ENCODE results near the gene ITGB7. TPM values are rescaled to one million over a fixed set of nuclear protein-coding genes. Genes with fewer than 3 reads are reported as not detected.

The ITGB7 gene
- total and polyA plus RNA-seq, 10 donors: 23.9 to 75.5 (median 55.8) TPM

DNA sequence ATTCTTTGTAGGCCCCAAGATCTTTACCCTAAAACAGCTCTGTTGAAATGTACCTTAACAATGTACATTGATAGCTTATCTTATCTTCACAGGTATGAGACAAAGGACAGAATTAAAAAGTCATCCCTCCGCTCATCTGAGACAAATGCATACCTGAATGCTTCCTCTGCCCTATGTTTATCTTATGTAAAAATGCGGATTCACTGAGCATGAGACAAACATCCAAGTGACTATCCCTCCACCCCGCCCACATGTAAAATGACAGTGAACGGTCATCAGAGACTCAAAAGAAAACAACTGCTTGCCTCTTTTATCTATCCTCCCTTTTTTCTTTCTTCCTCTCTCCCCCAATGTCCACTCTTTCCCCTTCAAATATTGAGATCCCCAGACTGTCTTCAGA lies 63.7 kb downstream of the ITGB7 start:
- no peak for DNase-seq
- Histone ChIP-seq H3K36me3 (no peaks in the 10 kb centered on the region), H3K27me3 (replicated peaks in 1 of 7) (no peaks in the 10 kb centered on the region), H3K9me3 (peaks cover 0 to 12% (median 4%) of the 10 kb centered on the region in 8 donors), H3K27ac (no peak overlapping the region), H3K4me1 (no peaks in the 10 kb centered on the region), H3K4me3 (no peak overlapping the region)
- intact Hi-C loops (cut with DNase I; ENCODE audit: low total_unique reads): no loop called here
- 90 to 99% (median 94%) methylated on average over 4 of the region's 4 CpGs for WGBS, 5 donors
- no peak for TF ChIP-seq POLR2AphosphoS5 (IDR thresholded peaks at IDR 0.05)
- TF ChIP-seq POLR2A (IDR thresholded peaks at IDR 0.05): no peak
- TF ChIP-seq, protein P1, sequence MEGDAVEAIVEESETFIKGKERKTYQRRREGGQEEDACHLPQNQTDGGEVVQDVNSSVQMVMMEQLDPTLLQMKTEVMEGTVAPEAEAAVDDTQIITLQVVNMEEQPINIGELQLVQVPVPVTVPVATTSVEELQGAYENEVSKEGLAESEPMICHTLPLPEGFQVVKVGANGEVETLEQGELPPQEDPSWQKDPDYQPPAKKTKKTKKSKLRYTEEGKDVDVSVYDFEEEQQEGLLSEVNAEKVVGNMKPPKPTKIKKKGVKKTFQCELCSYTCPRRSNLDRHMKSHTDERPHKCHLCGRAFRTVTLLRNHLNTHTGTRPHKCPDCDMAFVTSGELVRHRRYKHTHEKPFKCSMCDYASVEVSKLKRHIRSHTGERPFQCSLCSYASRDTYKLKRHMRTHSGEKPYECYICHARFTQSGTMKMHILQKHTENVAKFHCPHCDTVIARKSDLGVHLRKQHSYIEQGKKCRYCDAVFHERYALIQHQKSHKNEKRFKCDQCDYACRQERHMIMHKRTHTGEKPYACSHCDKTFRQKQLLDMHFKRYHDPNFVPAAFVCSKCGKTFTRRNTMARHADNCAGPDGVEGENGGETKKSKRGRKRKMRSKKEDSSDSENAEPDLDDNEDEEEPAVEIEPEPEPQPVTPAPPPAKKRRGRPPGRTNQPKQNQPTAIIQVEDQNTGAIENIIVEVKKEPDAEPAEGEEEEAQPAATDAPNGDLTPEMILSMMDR (IDR thresholded peaks at IDR 0.05 in 8 of 11, conservative IDR thresholded peaks at IDR 0.05 in 3 of 11): no peak

Small RNA genes within 50 kb of the gene (small RNA-seq; reads per million reads assigned to genes)
- 0 reads per million in 4 donors for gene HIGD1AP1

Other genes starting within 250 kb of the ITGB7 start
- 100 to 1,000 TPM; 379 to 490 (median 468) TPM for gene EIF4B, start 200.8 kb downstream of the ITGB7 start, total RNA-seq
- 100 to 1,000 TPM; 105 to 132 (median 119) TPM for gene EIF4B, start 200.8 kb downstream of the ITGB7 start, polyA plus RNA-seq
- 100 to 1,000 TPM in 6 of 7 donors, 10 to 100 TPM in 1; 72.4 to 301 (median 170) TPM for gene TNS2, start 157.2 kb downstream of the ITGB7 start, total RNA-seq
- gene TNS2, start 157.2 kb downstream of the ITGB7 start, polyA plus RNA-seq: 100 to 1,000 TPM in 1 of 3 donors, 10 to 100 TPM in 2; 36.6 to 159 (median 67.5) TPM
- gene SPRYD3, start 127.9 kb downstream of the ITGB7 start, total RNA-seq: 10 to 100 TPM; 29.2 to 44.5 (median 36.4) TPM
- gene SPRYD3, start 127.9 kb downstream of the ITGB7 start, polyA plus RNA-seq: 10 to 100 TPM; 10.8 to 31.0 (median 15.9) TPM
- 100 to 1,000 TPM in 2 of 7 donors, 10 to 100 TPM in 5; 35.2 to 183 (median 75.6) TPM for gene IGFBP6, start 109.6 kb downstream of the ITGB7 start, total RNA-seq
- gene IGFBP6, start 109.6 kb downstream of the ITGB7 start, polyA plus RNA-seq: 100 to 1,000 TPM in 2 of 3 donors, 10 to 100 TPM in 1; 37.1 to 144 (median 130) TPM
- under 1 TPM in 6 of 7 donors, not detected in 1; 0.37 to 0.80 (median 0.54) TPM for gene SOAT2, start 103.8 kb downstream of the ITGB7 start, total RNA-seq
- gene SOAT2, start 103.8 kb downstream of the ITGB7 start, polyA plus RNA-seq: 1 to 10 TPM in 1 of 3 donors, under 1 TPM in 2; 0.52 to 2.2 (median 0.99) TPM
- 10 to 100 TPM; 23.6 to 66.1 (median 45.1) TPM for gene ZNF740, start 26.5 kb downstream of the ITGB7 start, total RNA-seq
- 10 to 100 TPM in 1 of 3 donors, 1 to 10 TPM in 2; 5.6 to 12.1 (median 7.5) TPM for gene ZNF740, start 26.5 kb downstream of the ITGB7 start, polyA plus RNA-seq
- 10 to 100 TPM; 33.7 to 73.0 (median 39.7) TPM for gene CSAD, start 26.3 kb downstream of the ITGB7 start, total RNA-seq
- 10 to 100 TPM; 17.9 to 36.3 (median 34.1) TPM for gene CSAD, start 26.3 kb downstream of the ITGB7 start, polyA plus RNA-seq
- 10 to 100 TPM in 5 of 7 donors, 1 to 10 TPM in 2; 9.4 to 20.8 (median 14.4) TPM for gene RARG, start 25.0 kb upstream of the ITGB7 start, total RNA-seq
- gene RARG, start 25.0 kb upstream of the ITGB7 start, polyA plus RNA-seq: 10 to 100 TPM in 1 of 3 donors, 1 to 10 TPM in 2; 4.6 to 10.1 (median 4.9) TPM
- 1 to 10 TPM; 1.7 to 7.2 (median 4.7) TPM for gene ESPL1, start 61.0 kb upstream of the ITGB7 start, total RNA-seq
- gene ESPL1, start 61.0 kb upstream of the ITGB7 start, polyA plus RNA-seq: 1 to 10 TPM in 1 of 3 donors, under 1 TPM in 2; 0.85 to 1.9 (median 0.93) TPM
- 100 to 1,000 TPM; 399 to 795 (median 497) TPM for gene PFDN5, start 88.3 kb upstream of the ITGB7 start, total RNA-seq
- 1,000 to 10,000 TPM; 1,813 to 2,525 (median 1,837) TPM for gene PFDN5, start 88.3 kb upstream of the ITGB7 start, polyA plus RNA-seq
- gene MYG1, start 92.4 kb upstream of the ITGB7 start, total RNA-seq: 10 to 100 TPM; 31.1 to 53.3 (median 34.9) TPM
- 10 to 100 TPM; 56.6 to 79.2 (median 76.0) TPM for gene MYG1, start 92.4 kb upstream of the ITGB7 start, polyA plus RNA-seq
- 10 to 100 TPM; 39.3 to 67.9 (median 49.7) TPM for gene AAAS, start 114.4 kb upstream of the ITGB7 start, total RNA-seq
- 10 to 100 TPM; 32.4 to 42.4 (median 33.5) TPM for gene AAAS, start 114.4 kb upstream of the ITGB7 start, polyA plus RNA-seq
- gene SP7, start 129.1 kb upstream of the ITGB7 start, total RNA-seq: not detected
- gene SP7, start 129.1 kb upstream of the ITGB7 start, polyA plus RNA-seq: not detected
- gene SP1, start 172.9 kb upstream of the ITGB7 start, total RNA-seq: 10 to 100 TPM; 75.6 to 92.8 (median 86.1) TPM
- gene SP1, start 172.9 kb upstream of the ITGB7 start, polyA plus RNA-seq: 10 to 100 TPM in 1 of 3 donors, 1 to 10 TPM in 2; 9.1 to 13.6 (median 9.9) TPM
- 10 to 100 TPM in 3 of 7 donors, 1 to 10 TPM in 4; 3.7 to 20.6 (median 8.8) TPM for gene AMHR2, start 216.6 kb upstream of the ITGB7 start, total RNA-seq
- gene AMHR2, start 216.6 kb upstream of the ITGB7 start, polyA plus RNA-seq: 1 to 10 TPM; 1.2 to 7.4 (median 1.7) TPM
- 100 to 1,000 TPM; 127 to 230 (median 197) TPM for gene PRR13, start 234.5 kb upstream of the ITGB7 start, total RNA-seq
- 100 to 1,000 TPM; 217 to 262 (median 223) TPM for gene PRR13, start 234.5 kb upstream of the ITGB7 start, polyA plus RNA-seq
- 100 to 1,000 TPM; 547 to 779 (median 652) TPM for gene PCBP2, start 244.9 kb upstream of the ITGB7 start, total RNA-seq
- gene PCBP2, start 244.9 kb upstream of the ITGB7 start, polyA plus RNA-seq: 100 to 1,000 TPM; 449 to 459 (median 459) TPM